ENCODE data around the gene AMDHD1.

GRCh38 chr12:95995238-95996031 lies 52.3 kb downstream of the AMDHD1 start:
- no peak for TF ChIP-seq CTCF (IDR thresholded peaks at IDR 0.05 in 8 of 11, conservative IDR thresholded peaks at IDR 0.05 in 3 of 11)
- no peak for TF ChIP-seq POLR2A (IDR thresholded peaks at IDR 0.05)

All from spleen (tissue), 7 donors.